ENCODE results near the gene LYST. TPM values are rescaled to one million over a fixed set of nuclear protein-coding genes. Genes with fewer than 3 reads are reported as not detected.

LYST gene
- total RNA-seq, 2 donors from 2014 or later, result 21.9 to 41.7 TPM

DNA sequence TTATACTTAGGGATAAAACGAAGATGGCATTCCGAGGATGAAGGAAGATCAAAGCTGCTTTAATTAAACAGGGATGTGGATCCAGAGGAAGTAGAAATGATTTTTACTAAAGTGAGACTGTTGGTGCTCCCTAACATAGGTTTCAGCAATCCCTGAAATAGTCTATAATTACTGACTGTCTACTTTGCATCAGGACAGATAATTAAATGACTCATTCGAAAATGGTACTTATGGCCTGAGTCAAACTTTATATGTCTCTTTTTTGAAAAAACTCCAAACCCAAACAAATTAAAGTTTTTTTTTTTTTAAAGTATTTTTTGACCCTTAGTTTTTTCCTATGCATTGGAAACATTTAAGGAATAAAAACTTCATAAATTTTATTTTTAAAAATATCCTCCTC is 90.3 kb downstream of the LYST start:
- intact Hi-C loops (cut with DNase I), result no loop called here
- Histone ChIP-seq H3K4me1 (replicated peaks) (no peaks in the 10 kb centered on the region), H3K36me3 (no peaks in the 10 kb centered on the region), H3K27ac (no peak overlapping the region), H3K27me3 (replicated peaks; ENCODE audit: insufficient read depth) (no peaks in the 10 kb centered on the region), H3K9me3 (no peaks in the 10 kb centered on the region), H3K4me3 (no peak overlapping the region)
- 86% methylated on average over 3 of the region's 3 CpGs for WGBS
- TF ChIP-seq, protein P1, sequence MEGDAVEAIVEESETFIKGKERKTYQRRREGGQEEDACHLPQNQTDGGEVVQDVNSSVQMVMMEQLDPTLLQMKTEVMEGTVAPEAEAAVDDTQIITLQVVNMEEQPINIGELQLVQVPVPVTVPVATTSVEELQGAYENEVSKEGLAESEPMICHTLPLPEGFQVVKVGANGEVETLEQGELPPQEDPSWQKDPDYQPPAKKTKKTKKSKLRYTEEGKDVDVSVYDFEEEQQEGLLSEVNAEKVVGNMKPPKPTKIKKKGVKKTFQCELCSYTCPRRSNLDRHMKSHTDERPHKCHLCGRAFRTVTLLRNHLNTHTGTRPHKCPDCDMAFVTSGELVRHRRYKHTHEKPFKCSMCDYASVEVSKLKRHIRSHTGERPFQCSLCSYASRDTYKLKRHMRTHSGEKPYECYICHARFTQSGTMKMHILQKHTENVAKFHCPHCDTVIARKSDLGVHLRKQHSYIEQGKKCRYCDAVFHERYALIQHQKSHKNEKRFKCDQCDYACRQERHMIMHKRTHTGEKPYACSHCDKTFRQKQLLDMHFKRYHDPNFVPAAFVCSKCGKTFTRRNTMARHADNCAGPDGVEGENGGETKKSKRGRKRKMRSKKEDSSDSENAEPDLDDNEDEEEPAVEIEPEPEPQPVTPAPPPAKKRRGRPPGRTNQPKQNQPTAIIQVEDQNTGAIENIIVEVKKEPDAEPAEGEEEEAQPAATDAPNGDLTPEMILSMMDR (IDR thresholded peaks at IDR 0.05), result no peak
- DNase-seq (ENCODE audit: low spot score), result no peak

DNA sequence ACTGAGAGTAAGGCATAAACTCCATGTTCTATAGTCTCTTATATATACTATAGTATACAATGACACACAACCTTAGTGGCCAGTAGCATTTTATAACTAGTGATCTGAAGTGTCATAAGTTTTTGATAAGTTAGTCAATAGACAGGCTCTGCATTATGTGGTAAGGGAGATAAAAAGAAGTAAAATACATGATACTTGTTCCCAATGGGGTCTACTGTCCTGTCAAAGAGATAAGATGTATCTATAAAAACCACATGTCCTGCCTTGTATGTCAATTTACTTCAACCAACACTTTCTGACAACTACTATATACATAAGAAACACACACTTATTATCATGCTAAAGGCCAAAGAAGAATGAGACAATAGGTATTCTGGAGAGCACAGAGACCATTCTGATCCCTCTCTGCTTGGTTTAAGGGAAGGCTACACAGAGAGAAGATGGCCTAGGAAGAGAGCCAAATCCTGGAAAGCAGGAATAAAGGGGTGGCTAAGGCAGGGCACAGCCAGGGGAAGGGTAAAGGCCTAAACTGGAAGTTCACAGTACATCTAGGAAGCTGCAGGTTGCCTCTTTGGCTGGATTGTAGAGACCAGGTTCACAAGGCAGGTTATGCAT is 91.4 kb downstream of the LYST start:
- Histone ChIP-seq H3K4me3 (no peak overlapping the region), H3K4me1 (replicated peaks) (no peaks in the 10 kb centered on the region), H3K9me3 (no peaks in the 10 kb centered on the region), H3K36me3 (no peaks in the 10 kb centered on the region), H3K27me3 (replicated peaks; ENCODE audit: insufficient read depth) (no peaks in the 10 kb centered on the region), H3K27ac (no peak overlapping the region)
- TF ChIP-seq POLR2AphosphoS5 (IDR thresholded peaks at IDR 0.05) (no peak), POLR2A (IDR thresholded peaks at IDR 0.05) (no peak)
- TF ChIP-seq, protein P1 (IDR thresholded peaks at IDR 0.05), result no peak
- DNase-seq (ENCODE audit: low spot score), result no peak
- intact Hi-C loops (cut with DNase I), result no loop called here

DNA sequence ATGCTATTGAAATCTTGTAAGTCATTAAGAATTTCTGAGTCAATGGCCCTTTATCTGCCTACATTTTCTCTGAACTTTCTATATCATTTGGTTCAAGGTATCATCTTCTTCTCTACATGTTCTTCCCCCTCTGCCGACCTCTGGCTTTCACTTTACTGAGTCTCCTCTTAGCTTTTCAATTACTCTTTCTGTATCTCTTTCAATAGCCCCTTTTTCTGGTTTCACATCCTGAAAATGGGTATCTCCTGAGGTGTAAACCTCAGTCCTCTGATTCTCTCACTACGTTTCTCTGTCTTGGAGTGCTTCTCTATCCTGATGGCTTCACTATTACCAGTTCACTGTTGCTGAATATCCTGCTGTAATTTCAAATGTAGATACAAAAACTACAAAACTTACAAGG is 98.9 kb downstream of the LYST start:
- Histone ChIP-seq H3K27ac (no peak overlapping the region), H3K4me1 (replicated peaks) (no peaks in the 10 kb centered on the region), H3K27me3 (replicated peaks; ENCODE audit: insufficient read depth) (no peaks in the 10 kb centered on the region), H3K36me3 (peaks cover 0 to 6% of the 10 kb centered on the region in 2 donors), H3K4me3 (no peak overlapping the region), H3K9me3 (no peaks in the 10 kb centered on the region)
- intact Hi-C loops (cut with DNase I), result no loop called here
- no peak for TF ChIP-seq POLR2A (IDR thresholded peaks at IDR 0.05)
- TF ChIP-seq, protein P1 (IDR thresholded peaks at IDR 0.05), result no peak
- no peak for TF ChIP-seq POLR2AphosphoS5 (IDR thresholded peaks at IDR 0.05)
- 94% methylated on average over 2 of the region's 2 CpGs for WGBS
- DNase-seq (ENCODE audit: low spot score), result no peak

DNA sequence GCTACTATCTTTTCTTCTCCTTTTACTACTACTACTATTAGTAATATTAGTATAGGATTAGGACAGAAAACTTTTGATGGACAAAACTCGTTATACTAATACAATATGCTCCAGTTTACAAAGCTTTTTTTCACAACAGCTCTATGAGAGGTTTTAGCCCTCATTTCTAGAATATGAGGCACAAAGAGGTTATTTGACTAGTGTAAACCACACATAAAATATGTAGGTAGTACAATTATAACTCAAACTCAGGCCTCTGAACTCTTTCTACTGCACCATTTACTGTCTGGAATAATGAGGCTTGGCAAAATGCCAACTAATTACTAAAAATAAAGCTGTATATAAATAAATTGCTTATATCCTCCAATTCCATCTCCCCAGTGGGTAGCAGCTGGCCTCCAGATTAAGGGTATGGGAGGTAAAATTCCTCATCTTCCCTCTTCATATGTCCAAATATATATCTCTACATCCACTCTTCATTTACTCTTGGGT is 99.9 kb downstream of the LYST start:
- H3K27me3 ChIP-seq (replicated peaks; ENCODE audit: insufficient read depth), result no peaks in the 10 kb centered on the region
- no peak overlapping the region for H3K27ac ChIP-seq
- no peak for DNase-seq (ENCODE audit: low spot score)
- no peak for TF ChIP-seq POLR2AphosphoS5 (IDR thresholded peaks at IDR 0.05)
- TF ChIP-seq POLR2A (IDR thresholded peaks at IDR 0.05), result no peak
- TF ChIP-seq, protein P1 (IDR thresholded peaks at IDR 0.05), result no peak
- H3K4me1 ChIP-seq (replicated peaks), result no peaks in the 10 kb centered on the region
- H3K36me3 ChIP-seq, result peaks cover 0 to 6% of the 10 kb centered on the region in 2 donors
- intact Hi-C loops (cut with DNase I), result no loop called here
- H3K9me3 ChIP-seq, result no peaks in the 10 kb centered on the region
- no peak overlapping the region for H3K4me3 ChIP-seq
- 95% methylated on average over 1 of the region's 1 CpG for WGBS

DNA sequence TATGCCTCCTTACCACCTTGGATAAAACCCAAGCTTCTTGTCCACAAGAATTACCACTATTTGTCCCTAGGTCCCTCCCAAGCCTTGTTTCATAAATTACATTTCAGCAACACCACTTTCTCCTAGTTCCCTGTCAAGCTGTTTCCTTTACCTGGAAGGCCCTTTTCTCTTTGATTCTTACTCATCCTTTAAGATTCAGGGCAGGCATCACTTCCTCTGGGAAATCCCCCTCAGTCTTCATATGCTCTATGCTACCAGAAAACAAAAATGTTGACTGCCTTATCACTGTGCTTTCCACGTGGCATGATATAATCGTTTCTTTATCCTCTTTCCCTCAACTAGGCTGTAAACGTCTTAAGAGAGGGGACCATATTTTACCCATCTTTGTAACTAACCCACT is 102.7 kb downstream of the LYST start:
- Histone ChIP-seq H3K27ac (no peak overlapping the region), H3K27me3 (replicated peaks; ENCODE audit: insufficient read depth) (no peaks in the 10 kb centered on the region), H3K9me3 (no peaks in the 10 kb centered on the region), H3K36me3 (peaks cover 0 to 6% of the 10 kb centered on the region in 2 donors), H3K4me1 (replicated peaks) (no peaks in the 10 kb centered on the region), H3K4me3 (no peak overlapping the region)
- DNase-seq (ENCODE audit: low spot score), result no peak
- intact Hi-C loops (cut with DNase I), result no loop called here
- TF ChIP-seq POLR2AphosphoS5 (IDR thresholded peaks at IDR 0.05), result no peak
- no peak for TF ChIP-seq POLR2A (IDR thresholded peaks at IDR 0.05)
- TF ChIP-seq, protein P1 (IDR thresholded peaks at IDR 0.05), result no peak
- 85% methylated on average over 3 of the region's 3 CpGs for WGBS

Measured in prostate gland (tissue), 2 donors.